ENCODE data around the gene GRHPR.

GRCh38 chr9:37445832-37446231, 23.3 kb downstream of the GRHPR start:
- TF ChIP-seq GATA2 (IDR thresholded peaks at IDR 0.05; ENCODE audit: low read depth, low read length) (no peak), GATA3 (IDR thresholded peaks at IDR 0.05; ENCODE audit: low read depth, low read length) (no peak)
